Measurements from ENCODE around the gene EYS. TPM values are rescaled to one million over a fixed set of nuclear protein-coding genes. Genes with fewer than 3 reads are reported as not detected.

The EYS gene
- total RNA-seq, 1 experiment from 2014 or later = not detected

GRCh38 chr6:64724091-64724490 is 982.9 kb downstream of the EYS start:
- H3K9me3 ChIP-seq = no peaks in the 10 kb centered on the region
- no peak for DNase-seq
- no peaks in the 10 kb centered on the region for H3K36me3 ChIP-seq
- H3K27me3 ChIP-seq = no peaks in the 10 kb centered on the region
- H3K4me3 ChIP-seq = no peak overlapping the region

- Histone ChIP-seq H3K27me3 (no peaks in the 10 kb centered on the region), H3K9me3 (no peaks in the 10 kb centered on the region), H3K4me3 (no peak overlapping the region), H3K36me3 (no peaks in the 10 kb centered on the region)
- DNase-seq = no peak
Measured at GRCh38 chr6:64723327-64724058, 983.5 kb downstream of the EYS start.

GRCh38 chr6:64721865-64722264 is 985.2 kb downstream of the EYS start:
- DNase-seq = no peak
- no peaks in the 10 kb centered on the region for H3K9me3 ChIP-seq

GRCh38 chr6:64717281-64717680 is 989.7 kb downstream of the EYS start:
- H3K36me3 ChIP-seq = no peaks in the 10 kb centered on the region
- H3K4me3 ChIP-seq = no peak overlapping the region
- no peak for DNase-seq
- H3K9me3 ChIP-seq = no peaks in the 10 kb centered on the region
- no peaks in the 10 kb centered on the region for H3K27me3 ChIP-seq

More at GRCh38 chr6:64721865-64722264, 985.2 kb downstream of the EYS start:
- Histone ChIP-seq H3K4me3 (no peak overlapping the region), H3K27me3 (no peaks in the 10 kb centered on the region), H3K36me3 (no peaks in the 10 kb centered on the region)

GRCh38 chr6:64715624-64716023 is 991.4 kb downstream of the EYS start:
- no peak for DNase-seq
- H3K27me3 ChIP-seq = no peaks in the 10 kb centered on the region
- no peaks in the 10 kb centered on the region for H3K36me3 ChIP-seq
- H3K4me3 ChIP-seq = no peak overlapping the region
- H3K9me3 ChIP-seq = no peaks in the 10 kb centered on the region

GRCh38 chr6:64714073-64714472 is 993.0 kb downstream of the EYS start:
- no peak overlapping the region for H3K4me3 ChIP-seq
- no peaks in the 10 kb centered on the region for H3K36me3 ChIP-seq
- H3K9me3 ChIP-seq = no peaks in the 10 kb centered on the region
- no peak for DNase-seq
- H3K27me3 ChIP-seq = no peaks in the 10 kb centered on the region

GRCh38 chr6:64713175-64713574 is 993.9 kb downstream of the EYS start:
- no peaks in the 10 kb centered on the region for H3K27me3 ChIP-seq
- DNase-seq = no peak
- H3K36me3 ChIP-seq = no peaks in the 10 kb centered on the region
- H3K4me3 ChIP-seq = no peak overlapping the region
- H3K9me3 ChIP-seq = no peaks in the 10 kb centered on the region

GRCh38 chr6:64712606-64713005 is 994.4 kb downstream of the EYS start:
- Histone ChIP-seq H3K27me3 (no peaks in the 10 kb centered on the region), H3K4me3 (no peak overlapping the region), H3K36me3 (no peaks in the 10 kb centered on the region), H3K9me3 (no peaks in the 10 kb centered on the region)
- no peak for DNase-seq

GRCh38 chr6:64703922-64704321 is 1003.1 kb downstream of the EYS start:
- Histone ChIP-seq H3K36me3 (no peaks in the 10 kb centered on the region), H3K9me3 (no peaks in the 10 kb centered on the region), H3K27me3 (no peaks in the 10 kb centered on the region), H3K4me3 (no peak overlapping the region)
- DNase-seq = no peak

GRCh38 chr6:64696053-64696452 is 1011.0 kb downstream of the EYS start:
- Histone ChIP-seq H3K36me3 (no peaks in the 10 kb centered on the region), H3K27me3 (no peaks in the 10 kb centered on the region)
- DNase-seq = no peak

GRCh38 chr6:64694356-64694755 is 1012.7 kb downstream of the EYS start:
- DNase-seq = no peak

More at GRCh38 chr6:64696053-64696452, 1011.0 kb downstream of the EYS start:
- H3K4me3 ChIP-seq = no peak overlapping the region
- H3K9me3 ChIP-seq = no peaks in the 10 kb centered on the region

GRCh38 chr6:64691064-64691463 is 1016.0 kb downstream of the EYS start:
- Histone ChIP-seq H3K36me3 (no peaks in the 10 kb centered on the region), H3K27me3 (no peaks in the 10 kb centered on the region), H3K9me3 (no peaks in the 10 kb centered on the region), H3K4me3 (no peak overlapping the region)
- no peak for DNase-seq

More at GRCh38 chr6:64694356-64694755, 1012.7 kb downstream of the EYS start:
- no peaks in the 10 kb centered on the region for H3K27me3 ChIP-seq
- no peak overlapping the region for H3K4me3 ChIP-seq
- H3K36me3 ChIP-seq = no peaks in the 10 kb centered on the region
- H3K9me3 ChIP-seq = no peaks in the 10 kb centered on the region

- no peak for DNase-seq
- H3K9me3 ChIP-seq = no peaks in the 10 kb centered on the region
Measured at GRCh38 chr6:64685401-64685800, 1021.6 kb downstream of the EYS start.

GRCh38 chr6:64683682-64684081 is 1023.3 kb downstream of the EYS start:
- no peaks in the 10 kb centered on the region for H3K36me3 ChIP-seq
- no peak overlapping the region for H3K4me3 ChIP-seq
- no peak for DNase-seq
- H3K9me3 ChIP-seq = no peaks in the 10 kb centered on the region
- no peaks in the 10 kb centered on the region for H3K27me3 ChIP-seq

More at GRCh38 chr6:64685401-64685800, 1021.6 kb downstream of the EYS start:
- Histone ChIP-seq H3K36me3 (no peaks in the 10 kb centered on the region), H3K4me3 (no peak overlapping the region), H3K27me3 (no peaks in the 10 kb centered on the region)

- Histone ChIP-seq H3K27me3 (no peaks in the 10 kb centered on the region), H3K4me3 (no peak overlapping the region), H3K36me3 (no peaks in the 10 kb centered on the region), H3K9me3 (no peaks in the 10 kb centered on the region)
- DNase-seq = no peak
Measured at GRCh38 chr6:64681416-64682160, 1025.4 kb downstream of the EYS start.

- DNase-seq = no peak
- H3K36me3 ChIP-seq = no peaks in the 10 kb centered on the region
- no peaks in the 10 kb centered on the region for H3K27me3 ChIP-seq
- H3K4me3 ChIP-seq = no peak overlapping the region
- no peaks in the 10 kb centered on the region for H3K9me3 ChIP-seq
Measured at GRCh38 chr6:64680446-64680845, 1026.6 kb downstream of the EYS start.

GRCh38 chr6:64679416-64679815 is 1027.6 kb downstream of the EYS start:
- Histone ChIP-seq H3K4me3 (no peak overlapping the region), H3K27me3 (no peaks in the 10 kb centered on the region), H3K36me3 (no peaks in the 10 kb centered on the region), H3K9me3 (no peaks in the 10 kb centered on the region)
- no peak for DNase-seq

- H3K9me3 ChIP-seq = no peaks in the 10 kb centered on the region
- H3K27me3 ChIP-seq = no peaks in the 10 kb centered on the region
- no peaks in the 10 kb centered on the region for H3K36me3 ChIP-seq
- DNase-seq = no peak
- H3K4me3 ChIP-seq = no peak overlapping the region
Measured at GRCh38 chr6:64672651-64673050, 1034.4 kb downstream of the EYS start.
